GM12801 (cell line): ENCODE measurements around the gene PLEKHG4B.

Experiments used
- CTCF ChIP-seq: IDR thresholded peaks from one replicate; pipeline ENCODE4 v1.5.1; 2011; ENCODE audit warnings: control low read depth; ENCODE audit not compliant: insufficient read length; ENCODE audit errors: extremely low read depth

PLEKHG4B gene

GRCh38 chr5:230711-231110 lies 138.7 kb downstream of the PLEKHG4B start:
- no peak for TF ChIP-seq CTCF

- TF ChIP-seq CTCF: no peak
These were observed 139.7 kb downstream of the PLEKHG4B start for GRCh38 chr5:231661-232060.

GRCh38 chr5:234450-234849 lies 142.5 kb downstream of the PLEKHG4B start:
- no peak for TF ChIP-seq CTCF
